HCT116 (cell line): ENCODE measurements around the gene RBKS. TPM values are rescaled to one million over a fixed set of nuclear protein-coding genes. Genes with fewer than 3 reads are reported as not detected.
A peak's percentile ranks its signal among the peaks of the same experiment; 100 is the strongest.

Source experiments
- ATAC-seq: fragments of 200-7000 bp; cut with Tn5 transposase; 2 replicates; pipeline ENCODE4 v1.9.1; 2020; ENCODE audit warnings: mild to moderate bottlenecking, moderate library complexity
- BruUV-seq: library from RNA; stranded (reverse); fragments of 400-500 nt; replicated peaks from 2 replicates; lab custom pipeline; 2021; lab: Mats Ljungman, UMichigan
- CTCF ChIA-PET: fragments of 300-600 bp; sonication (Branson Sonifier 250); formaldehyde crosslinking; loops from one replicate; lab custom pipeline; 2021; ENCODE audit warnings: antibody characterized with exemption; lab: Charles Lee
- POLR2A ChIA-PET: fragments of 300-600, 350-600 bp; sonication (Branson Sonifier 250); formaldehyde crosslinking; loops from one replicate; lab custom pipeline; 2021; ENCODE audit warnings: antibody characterized with exemption; lab: Charles Lee
- RAD21 ChIA-PET, 2 experiments: fragments of 300-600 bp; sonication (Branson Sonifier 250); formaldehyde crosslinking; loops; one replicate each; lab custom pipeline; 2023; ENCODE audit warnings: low total read pairs in 2 of 2; ENCODE audit not compliant: uncharacterized antibody in 2 of 2, unreplicated experiment in 2 of 2, low non-redundant PET in 1 of 2; lab: Charles Lee
- DNase-seq: peaks from one replicate; pipeline ENCODE4 v3.0.0-alpha.2; 2010; ENCODE audit warnings: low read depth, low spot score
- H2AFZ ChIP-seq: fragments of 200-600 bp; shearing (Covaris generic), sonication (generic); 2 replicates; pipeline ENCODE4 v1.6.1; 2017; ENCODE audit warnings: low read depth, mixed run types, mixed read lengths, antibody characterized with exemption, low read length; ENCODE audit not compliant: poor library complexity, severe bottlenecking
- H3K27ac ChIP-seq: 2 replicates; pipeline ENCODE4 v1.5.1; 2012; ENCODE audit warnings: low read depth, low read length
- H3K27me3 ChIP-seq: fragments of 200-600 bp; sonication (generic); 2 replicates; pipeline ENCODE4 v1.6.1; 2016; ENCODE audit warnings: mixed run types, low read length, mixed read lengths; ENCODE audit not compliant: insufficient read depth
- H3K36me3 ChIP-seq, 2 experiments: fragments of 200-500 bp in 1 of 2; fragments of 200-600 bp in 1 of 2; sonication (Bioruptor generic) in 1 of 2; sonication (generic) in 1 of 2; 2 replicates each; pipeline versions ENCODE4 v1.5.1 to v1.6.1; 2014 to 2016; ENCODE audit warnings: low read length in 2 of 2, inconsistent platforms in 1 of 2, mixed read lengths in 1 of 2, mixed run types in 1 of 2; ENCODE audit not compliant: insufficient read depth in 2 of 2, control insufficient read depth in 1 of 2
- H3K4me1 ChIP-seq, 2 experiments: fragments of 200-600 bp in 1 of 2; sonication (generic) in 1 of 2; 2 replicates each; pipeline versions ENCODE4 v1.5.1 to v1.6.1; 2012 to 2017; ENCODE audit warnings: low read length in 2 of 2, inconsistent platforms in 1 of 2, mild to moderate bottlenecking in 1 of 2, mixed read lengths in 1 of 2, mixed run types in 1 of 2, moderate library complexity in 1 of 2; ENCODE audit not compliant: insufficient read depth in 2 of 2, control insufficient read depth in 1 of 2
- H3K4me2 ChIP-seq: fragments of 200-600 bp; sonication (generic); 2 replicates; pipeline ENCODE4 v1.6.1; 2017; ENCODE audit warnings: mixed run types, low read length, mixed read lengths
- H3K4me3 ChIP-seq, 2 experiments: fragments of 200-600 bp in 1 of 2; sonication (generic) in 1 of 2; replicated peaks in 1 of 2; 2 replicates each; pipeline ENCODE4 v1.5.1; 2011 to 2016; ENCODE audit warnings: low read length in 2 of 2, control low read depth in 1 of 2, low read depth in 1 of 2, mild to moderate bottlenecking in 1 of 2, mixed read lengths in 1 of 2, mixed run types in 1 of 2
- H3K79me2 ChIP-seq: fragments of 200-600 bp; sonication (generic); 2 replicates; pipeline ENCODE4 v1.6.1; 2017; ENCODE audit warnings: mild to moderate bottlenecking, mixed run types, low read length, moderate library complexity, mixed read lengths; ENCODE audit not compliant: insufficient read depth
- H3K9ac ChIP-seq: fragments of 200-600 bp; sonication (generic); 2 replicates; pipeline ENCODE4 v1.6.1; 2016; ENCODE audit warnings: low read length, mixed read lengths
- H3K9me2 ChIP-seq: fragments of 200-600 bp; sonication (generic), shearing (Covaris generic); 2 replicates; pipeline ENCODE4 v1.6.1; 2017; ENCODE audit warnings: mixed run types, mild to moderate bottlenecking, moderate library complexity; ENCODE audit not compliant: insufficient read depth
- H3K9me3 ChIP-seq, 2 experiments: fragments of 200-500 bp in 1 of 2; fragments of 200-600 bp in 1 of 2; sonication (Bioruptor generic) in 1 of 2; sonication (generic) in 1 of 2; 2 replicates each; pipeline ENCODE4 v1.6.1; 2014 to 2017; ENCODE audit warnings: low read length in 2 of 2, mixed read lengths in 2 of 2, inconsistent platforms in 1 of 2, low read depth in 1 of 2, mild to moderate bottlenecking in 1 of 2, mixed run types in 1 of 2, moderate library complexity in 1 of 2; ENCODE audit not compliant: control insufficient read depth in 1 of 2, insufficient read depth in 1 of 2
- H4K20me1 ChIP-seq: fragments of 200-600 bp; sonication (generic), shearing (Covaris generic); 2 replicates; pipeline ENCODE4 v1.6.1; 2017; ENCODE audit warnings: mixed run types, mild to moderate bottlenecking, moderate library complexity; ENCODE audit not compliant: insufficient read depth
- CEBPB ChIP-seq: IDR thresholded peaks from 2 replicates; pipeline ENCODE4 v1.6.1; 2012; ENCODE audit warnings: low read depth
- FOSL1 ChIP-seq: IDR thresholded peaks from 2 replicates; pipeline ENCODE4 v1.6.1; 2012; ENCODE audit warnings: low read depth
- POLR2A ChIP-seq: IDR thresholded peaks from 2 replicates; pipeline ENCODE4 v1.7.0; 2011; ENCODE audit warnings: borderline replicate concordance; ENCODE audit not compliant: insufficient read depth, insufficient read length; ENCODE audit errors: extremely low read depth
- SIN3A ChIP-seq: IDR thresholded peaks from 2 replicates; pipeline ENCODE4 v1.6.1; 2012; ENCODE audit warnings: low read depth
- SP1 ChIP-seq: IDR thresholded peaks from 2 replicates; pipeline ENCODE4 v1.6.1; 2012; ENCODE audit warnings: low read depth
- intact Hi-C: fragments of 100-400 bp; cut with micrococcal nuclease; formaldehyde crosslinking; loops from 2 replicates; pipeline ENCODE4 v1.10.0; 2022
- total RNA-seq: library from RNA; stranded (reverse); gene quantifications from one replicate; pipeline ENCODE4 v1.2.1, GENCODE V29; 2021; ENCODE audit not compliant: unreplicated experiment
- TF ChIP-seq, protein P1 (sequence below): IDR thresholded peaks from 2 replicates; pipeline ENCODE4 v1.6.1; 2012
- TF ChIP-seq, protein P2 (sequence below): IDR thresholded peaks from 2 replicates; pipeline ENCODE4 v1.6.1; 2012
- TF ChIP-seq, protein P3 (sequence below), 3 experiments: fragments of 200-600 bp in 1 of 3; sonication (generic) in 1 of 3; IDR thresholded peaks in 2 of 3; conservative IDR thresholded peaks in 1 of 3; 2 replicates each; pipeline ENCODE4 v1.5.1; 2012 to 2017; ENCODE audit warnings: low read depth in 2 of 3, low read length in 2 of 3, antibody characterized with exemption in 1 of 3, borderline replicate concordance in 1 of 3, control low read depth in 1 of 3, mild to moderate bottlenecking in 1 of 3, mixed read lengths in 1 of 3, mixed run types in 1 of 3, moderate library complexity in 1 of 3; ENCODE audit not compliant: insufficient read depth in 1 of 3
- TF ChIP-seq, protein P4 (sequence below): IDR thresholded peaks from 2 replicates; pipeline ENCODE4 v1.6.1; 2011; ENCODE audit warnings: mild to moderate bottlenecking, low read length, moderate library complexity; ENCODE audit not compliant: insufficient replicate concordance; ENCODE audit errors: extremely low read depth
- TF ChIP-seq, protein P5 (sequence below): IDR thresholded peaks from 2 replicates; pipeline ENCODE4 v1.6.1; 2012; ENCODE audit warnings: low read depth

The RBKS gene
- total RNA-seq, 1 experiment from 2014 or later: 2.4 TPM

DNA sequence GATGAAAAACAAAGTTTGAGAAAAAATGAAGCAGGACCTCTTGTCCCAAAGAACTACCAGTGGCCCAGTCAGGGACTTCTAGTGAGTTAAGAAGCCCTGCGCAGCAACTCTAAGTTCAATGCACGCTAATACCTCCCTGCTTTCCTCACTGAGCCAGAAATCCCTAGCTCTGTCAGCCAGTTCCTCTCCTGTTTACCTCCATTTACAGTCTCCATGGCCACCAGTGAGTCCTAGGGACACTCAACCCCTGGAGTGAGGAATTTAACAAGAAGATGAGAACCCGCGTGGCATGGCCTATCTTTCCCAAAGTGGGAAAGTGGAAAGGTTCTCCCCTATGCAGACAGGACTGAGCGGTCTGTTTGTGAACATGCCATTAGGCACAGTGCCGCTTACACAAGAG, 87.6 kb downstream of the RBKS start:
- TF ChIP-seq, protein P1, sequence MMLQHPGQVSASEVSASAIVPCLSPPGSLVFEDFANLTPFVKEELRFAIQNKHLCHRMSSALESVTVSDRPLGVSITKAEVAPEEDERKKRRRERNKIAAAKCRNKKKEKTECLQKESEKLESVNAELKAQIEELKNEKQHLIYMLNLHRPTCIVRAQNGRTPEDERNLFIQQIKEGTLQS: no peak
- TF ChIP-seq FOSL1: no peak
- TF ChIP-seq, protein P2, sequence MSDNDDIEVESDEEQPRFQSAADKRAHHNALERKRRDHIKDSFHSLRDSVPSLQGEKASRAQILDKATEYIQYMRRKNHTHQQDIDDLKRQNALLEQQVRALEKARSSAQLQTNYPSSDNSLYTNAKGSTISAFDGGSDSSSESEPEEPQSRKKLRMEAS: no peak
- BruUV-seq: no TSS peak
- intact Hi-C loops: no loop called here
- ATAC-seq (no peak), DNase-seq (no peak)
- Histone ChIP-seq H2AFZ (no peak overlapping the region), H3K4me3 (no peak overlapping the region), H3K9me3 (no peaks in the 10 kb centered on the region), H3K27me3 (no peaks in the 10 kb centered on the region), H3K27ac (no peak overlapping the region), H3K4me2 (no peak overlapping the region), H3K79me2 (no peaks in the 10 kb centered on the region), H4K20me1 (no peaks in the 10 kb centered on the region), H3K4me1 (peaks cover 20 to 45% of the 10 kb centered on the region in 2 experiments), H3K36me3 (no peaks in the 10 kb centered on the region), H3K9me2 (no peaks in the 10 kb centered on the region), H3K9ac (no peak overlapping the region)
- ChIA-PET RAD21 (no interaction called here), CTCF (no interaction called here), POLR2A (no interaction called here)

DNA sequence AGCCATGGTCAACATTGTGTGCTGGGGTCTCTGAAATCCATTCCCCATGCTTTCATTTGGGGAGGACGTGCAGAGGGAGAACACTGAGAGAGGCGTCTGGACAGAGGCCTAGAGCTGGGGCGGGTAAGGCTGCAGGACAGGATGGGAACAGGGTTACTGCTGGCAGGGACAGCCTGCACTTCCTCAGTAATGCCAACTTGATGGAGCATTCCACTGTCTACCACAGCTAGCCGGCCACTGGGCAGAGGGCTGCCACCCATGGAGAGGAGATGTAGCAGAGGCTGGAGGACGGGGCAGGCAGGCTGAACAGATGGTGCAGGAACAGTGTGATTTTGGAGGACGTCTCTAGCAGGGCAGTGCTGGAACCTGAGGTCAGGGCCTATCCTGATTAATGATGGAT, 89.3 kb downstream of the RBKS start:
- peaks cover 20 to 60% of the 10 kb centered on the region in 2 experiments for H3K4me1 ChIP-seq
- no peaks in the 10 kb centered on the region for H3K9me3 ChIP-seq
- CTCF ChIA-PET: no interaction called here
- TF ChIP-seq, protein P3, sequence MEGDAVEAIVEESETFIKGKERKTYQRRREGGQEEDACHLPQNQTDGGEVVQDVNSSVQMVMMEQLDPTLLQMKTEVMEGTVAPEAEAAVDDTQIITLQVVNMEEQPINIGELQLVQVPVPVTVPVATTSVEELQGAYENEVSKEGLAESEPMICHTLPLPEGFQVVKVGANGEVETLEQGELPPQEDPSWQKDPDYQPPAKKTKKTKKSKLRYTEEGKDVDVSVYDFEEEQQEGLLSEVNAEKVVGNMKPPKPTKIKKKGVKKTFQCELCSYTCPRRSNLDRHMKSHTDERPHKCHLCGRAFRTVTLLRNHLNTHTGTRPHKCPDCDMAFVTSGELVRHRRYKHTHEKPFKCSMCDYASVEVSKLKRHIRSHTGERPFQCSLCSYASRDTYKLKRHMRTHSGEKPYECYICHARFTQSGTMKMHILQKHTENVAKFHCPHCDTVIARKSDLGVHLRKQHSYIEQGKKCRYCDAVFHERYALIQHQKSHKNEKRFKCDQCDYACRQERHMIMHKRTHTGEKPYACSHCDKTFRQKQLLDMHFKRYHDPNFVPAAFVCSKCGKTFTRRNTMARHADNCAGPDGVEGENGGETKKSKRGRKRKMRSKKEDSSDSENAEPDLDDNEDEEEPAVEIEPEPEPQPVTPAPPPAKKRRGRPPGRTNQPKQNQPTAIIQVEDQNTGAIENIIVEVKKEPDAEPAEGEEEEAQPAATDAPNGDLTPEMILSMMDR (IDR thresholded peaks at IDR 0.05 in 2 of 3, conservative IDR thresholded peaks at IDR 0.05 in 1 of 3; ENCODE audit: borderline replicate concordance in 1 of 3, insufficient read depth in 1 of 3, low read depth in 2 of 3, low read length in 2 of 3): no peak
- no peak for TF ChIP-seq FOSL1
- TF ChIP-seq, protein P2: no peak
- TF ChIP-seq, protein P1: no peak
- TF ChIP-seq SP1: no peak
- TF ChIP-seq CEBPB: no peak
- TF ChIP-seq, protein P4, sequence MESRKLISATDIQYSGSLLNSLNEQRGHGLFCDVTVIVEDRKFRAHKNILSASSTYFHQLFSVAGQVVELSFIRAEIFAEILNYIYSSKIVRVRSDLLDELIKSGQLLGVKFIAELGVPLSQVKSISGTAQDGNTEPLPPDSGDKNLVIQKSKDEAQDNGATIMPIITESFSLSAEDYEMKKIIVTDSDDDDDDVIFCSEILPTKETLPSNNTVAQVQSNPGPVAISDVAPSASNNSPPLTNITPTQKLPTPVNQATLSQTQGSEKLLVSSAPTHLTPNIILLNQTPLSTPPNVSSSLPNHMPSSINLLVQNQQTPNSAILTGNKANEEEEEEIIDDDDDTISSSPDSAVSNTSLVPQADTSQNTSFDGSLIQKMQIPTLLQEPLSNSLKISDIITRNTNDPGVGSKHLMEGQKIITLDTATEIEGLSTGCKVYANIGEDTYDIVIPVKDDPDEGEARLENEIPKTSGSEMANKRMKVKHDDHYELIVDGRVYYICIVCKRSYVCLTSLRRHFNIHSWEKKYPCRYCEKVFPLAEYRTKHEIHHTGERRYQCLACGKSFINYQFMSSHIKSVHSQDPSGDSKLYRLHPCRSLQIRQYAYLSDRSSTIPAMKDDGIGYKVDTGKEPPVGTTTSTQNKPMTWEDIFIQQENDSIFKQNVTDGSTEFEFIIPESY: no peak
- TF ChIP-seq SIN3A: no peak
- TF ChIP-seq, protein P5, sequence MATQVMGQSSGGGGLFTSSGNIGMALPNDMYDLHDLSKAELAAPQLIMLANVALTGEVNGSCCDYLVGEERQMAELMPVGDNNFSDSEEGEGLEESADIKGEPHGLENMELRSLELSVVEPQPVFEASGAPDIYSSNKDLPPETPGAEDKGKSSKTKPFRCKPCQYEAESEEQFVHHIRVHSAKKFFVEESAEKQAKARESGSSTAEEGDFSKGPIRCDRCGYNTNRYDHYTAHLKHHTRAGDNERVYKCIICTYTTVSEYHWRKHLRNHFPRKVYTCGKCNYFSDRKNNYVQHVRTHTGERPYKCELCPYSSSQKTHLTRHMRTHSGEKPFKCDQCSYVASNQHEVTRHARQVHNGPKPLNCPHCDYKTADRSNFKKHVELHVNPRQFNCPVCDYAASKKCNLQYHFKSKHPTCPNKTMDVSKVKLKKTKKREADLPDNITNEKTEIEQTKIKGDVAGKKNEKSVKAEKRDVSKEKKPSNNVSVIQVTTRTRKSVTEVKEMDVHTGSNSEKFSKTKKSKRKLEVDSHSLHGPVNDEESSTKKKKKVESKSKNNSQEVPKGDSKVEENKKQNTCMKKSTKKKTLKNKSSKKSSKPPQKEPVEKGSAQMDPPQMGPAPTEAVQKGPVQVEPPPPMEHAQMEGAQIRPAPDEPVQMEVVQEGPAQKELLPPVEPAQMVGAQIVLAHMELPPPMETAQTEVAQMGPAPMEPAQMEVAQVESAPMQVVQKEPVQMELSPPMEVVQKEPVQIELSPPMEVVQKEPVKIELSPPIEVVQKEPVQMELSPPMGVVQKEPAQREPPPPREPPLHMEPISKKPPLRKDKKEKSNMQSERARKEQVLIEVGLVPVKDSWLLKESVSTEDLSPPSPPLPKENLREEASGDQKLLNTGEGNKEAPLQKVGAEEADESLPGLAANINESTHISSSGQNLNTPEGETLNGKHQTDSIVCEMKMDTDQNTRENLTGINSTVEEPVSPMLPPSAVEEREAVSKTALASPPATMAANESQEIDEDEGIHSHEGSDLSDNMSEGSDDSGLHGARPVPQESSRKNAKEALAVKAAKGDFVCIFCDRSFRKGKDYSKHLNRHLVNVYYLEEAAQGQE: no peak
- no peak for TF ChIP-seq POLR2A

More for the DNA sequence above, 89.3 kb downstream of the RBKS start:
- DNase-seq (no peak), ATAC-seq (no peak)
- POLR2A ChIA-PET: no interaction called here
- Histone ChIP-seq H3K27ac (no peak overlapping the region), H3K4me2 (peak overlapping the region; percentile 69; the same call in 1 of the 2 replicates), H3K79me2 (no peaks in the 10 kb centered on the region), H3K4me3 (no peak overlapping the region), H4K20me1 (no peaks in the 10 kb centered on the region), H3K27me3 (no peaks in the 10 kb centered on the region), H3K9me2 (no peaks in the 10 kb centered on the region), H3K36me3 (no peaks in the 10 kb centered on the region), H2AFZ (no peak overlapping the region), H3K9ac (no peak overlapping the region)
- BruUV-seq: no TSS peak
- RAD21 ChIA-PET: no interaction called here
- intact Hi-C loops: no loop called here
